Heart left ventricle (tissue), 13 donors: ENCODE data around the gene EIPR1.

ENCODE experiments used
- POLR2A ChIP-seq, 2 donors: fragments of 450-650 bp; IDR thresholded peaks; one replicate each; pipeline ENCODE4 v1.6.1; 2017; ENCODE audit warnings: antibody characterized with exemption in 2 of 2, mild to moderate bottlenecking in 2 of 2, moderate library complexity in 2 of 2
- TF ChIP-seq, protein P1 (sequence below), 12 donors: fragments of 200-600 bp; sonication (generic) in 4 of 12; IDR thresholded peaks; one replicate each; pipeline versions ENCODE4 v1.5.0 to v1.8.0; 2018 to 2022; ENCODE audit warnings: antibody characterized with exemption in 12 of 12, mild to moderate bottlenecking in 5 of 12
- donor health status: ischemic (EF 13 %, LVEDD 7.1; RV severe dilation, severe dysfunction).
- donor health status: DM: no; HTN: yes; CAD: no.
- donor health status: DM: no; HTN: no; CAD: no.
- donor health status: ischemic (EF 25% LVEDD 6.9; RV normal size, moderate dysfunction).
- donor health status: ischemic (EF 25% LVEDD 5.7; RV mildly dilated, moderate dysfunction).
- donor health status: ischemic (EF 35%, LVEDD 5.7; RV mildly dilated, moderate dysfunction).
- donor health status: nonischemic (EF 11% LVEDD 7.7; RV severe dilation, severe dysfunction).
- donor health status: DM: yes; HTN: yes; CAD: no.
- donor health status: PGD.
- donor health status: ischemic (EF 29% LVEDD 5.4; RV normal size, mild dysfunction).
- donor health status: nonischemic (EF 23%, LVEDD 6.1; RV moderate dilation, normal function).

DNA sequence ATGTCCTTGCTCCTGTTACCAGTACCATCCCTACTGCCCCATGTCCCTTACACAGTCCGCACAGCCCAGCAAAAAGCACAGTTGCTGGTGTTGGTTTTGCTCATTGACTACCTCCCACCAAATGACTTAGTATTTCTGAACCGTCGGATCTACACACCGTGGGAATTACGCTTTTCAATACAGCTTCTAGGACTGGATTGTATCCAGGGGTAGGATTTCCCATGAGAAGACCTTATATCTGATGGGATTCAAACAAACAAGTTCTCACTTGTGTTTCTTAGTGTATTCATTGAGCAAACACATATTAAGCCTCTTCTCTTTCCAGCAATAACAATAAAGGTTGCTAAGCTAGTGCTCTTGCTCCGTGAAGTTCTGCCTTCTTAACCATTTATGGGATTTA lies 27.7 kb upstream of the EIPR1 start:
- TF ChIP-seq POLR2A (IDR thresholded peaks at IDR 0.05) = no peak
- TF ChIP-seq, protein P1, sequence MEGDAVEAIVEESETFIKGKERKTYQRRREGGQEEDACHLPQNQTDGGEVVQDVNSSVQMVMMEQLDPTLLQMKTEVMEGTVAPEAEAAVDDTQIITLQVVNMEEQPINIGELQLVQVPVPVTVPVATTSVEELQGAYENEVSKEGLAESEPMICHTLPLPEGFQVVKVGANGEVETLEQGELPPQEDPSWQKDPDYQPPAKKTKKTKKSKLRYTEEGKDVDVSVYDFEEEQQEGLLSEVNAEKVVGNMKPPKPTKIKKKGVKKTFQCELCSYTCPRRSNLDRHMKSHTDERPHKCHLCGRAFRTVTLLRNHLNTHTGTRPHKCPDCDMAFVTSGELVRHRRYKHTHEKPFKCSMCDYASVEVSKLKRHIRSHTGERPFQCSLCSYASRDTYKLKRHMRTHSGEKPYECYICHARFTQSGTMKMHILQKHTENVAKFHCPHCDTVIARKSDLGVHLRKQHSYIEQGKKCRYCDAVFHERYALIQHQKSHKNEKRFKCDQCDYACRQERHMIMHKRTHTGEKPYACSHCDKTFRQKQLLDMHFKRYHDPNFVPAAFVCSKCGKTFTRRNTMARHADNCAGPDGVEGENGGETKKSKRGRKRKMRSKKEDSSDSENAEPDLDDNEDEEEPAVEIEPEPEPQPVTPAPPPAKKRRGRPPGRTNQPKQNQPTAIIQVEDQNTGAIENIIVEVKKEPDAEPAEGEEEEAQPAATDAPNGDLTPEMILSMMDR (IDR thresholded peaks at IDR 0.05) = no peak
